Activated CD8-positive, alpha-beta memory T cell treated with anti-CD3 and anti-CD28 coated beads, Interleukin-2, amount 50 U/mL, for 24 hours (primary cell): ENCODE data around the gene PRRG2.

Source experiments
- DNase-seq: peaks from one replicate; pipeline ENCODE4 v3.0.0-alpha.2; 2020; ENCODE audit errors: extremely low read depth

The PRRG2 gene

GRCh38 chr19:49589502-49589905, 8.4 kb downstream of the PRRG2 start:
- DNase-seq: no peak

DNA sequence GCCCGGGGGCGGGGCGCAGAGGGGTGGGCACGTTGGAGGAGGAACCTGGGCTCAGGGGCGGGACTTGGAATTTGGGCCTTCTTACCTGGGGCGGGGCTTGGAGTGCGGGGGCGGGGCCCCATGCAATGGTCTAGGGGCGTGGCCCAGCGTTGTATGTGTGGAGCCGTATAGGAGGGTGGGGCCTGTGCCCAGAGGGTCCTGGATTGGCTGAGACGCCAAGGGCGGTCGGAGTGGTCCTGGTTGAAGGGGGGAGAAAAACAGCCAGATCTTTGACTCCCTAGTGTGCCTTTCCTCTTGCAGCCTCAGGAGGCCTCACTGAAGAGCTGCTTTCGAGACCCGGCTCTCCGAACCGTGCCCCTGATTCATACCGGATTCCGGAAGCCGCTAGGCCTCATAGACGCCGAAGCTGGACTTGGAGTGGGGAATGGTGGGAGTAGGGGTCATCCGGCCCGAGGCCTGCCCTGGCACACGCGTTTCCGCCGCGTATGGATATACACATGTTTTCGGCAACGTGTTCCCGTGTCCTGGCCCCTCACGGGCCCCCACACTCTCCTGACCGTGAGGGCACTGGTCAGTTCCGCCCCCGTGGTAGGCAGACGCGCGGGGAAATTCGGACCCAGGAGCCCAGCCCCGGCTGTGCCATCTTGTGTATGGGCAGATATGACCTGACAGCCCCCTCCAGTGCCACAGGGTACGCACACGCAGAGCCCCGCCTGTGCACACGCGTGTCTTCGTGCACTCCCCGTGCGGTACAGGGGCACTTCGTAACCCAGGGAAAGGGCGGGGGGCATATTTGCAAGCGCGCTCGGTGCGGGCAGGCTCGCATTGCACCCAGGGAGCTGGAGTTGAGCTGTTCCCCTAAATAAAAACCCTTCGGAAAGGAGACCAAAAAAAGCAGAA, 9.2 kb downstream of the PRRG2 start:
- peak; percentile 82 for DNase-seq

- DNase-seq: no peak
Observed at GRCh38 chr19:49590971-49591730, 10.0 kb downstream of the PRRG2 start, which contains the start of gene PRR12. TSS of gene PRR12 (plus strand) at chr19:49591182. CDS start at chr19:49591655, 473 bp downstream.

- DNase-seq: no peak
Observed at GRCh38 chr19:49591731-49592485, 10.8 kb downstream of the PRRG2 start.

DNA sequence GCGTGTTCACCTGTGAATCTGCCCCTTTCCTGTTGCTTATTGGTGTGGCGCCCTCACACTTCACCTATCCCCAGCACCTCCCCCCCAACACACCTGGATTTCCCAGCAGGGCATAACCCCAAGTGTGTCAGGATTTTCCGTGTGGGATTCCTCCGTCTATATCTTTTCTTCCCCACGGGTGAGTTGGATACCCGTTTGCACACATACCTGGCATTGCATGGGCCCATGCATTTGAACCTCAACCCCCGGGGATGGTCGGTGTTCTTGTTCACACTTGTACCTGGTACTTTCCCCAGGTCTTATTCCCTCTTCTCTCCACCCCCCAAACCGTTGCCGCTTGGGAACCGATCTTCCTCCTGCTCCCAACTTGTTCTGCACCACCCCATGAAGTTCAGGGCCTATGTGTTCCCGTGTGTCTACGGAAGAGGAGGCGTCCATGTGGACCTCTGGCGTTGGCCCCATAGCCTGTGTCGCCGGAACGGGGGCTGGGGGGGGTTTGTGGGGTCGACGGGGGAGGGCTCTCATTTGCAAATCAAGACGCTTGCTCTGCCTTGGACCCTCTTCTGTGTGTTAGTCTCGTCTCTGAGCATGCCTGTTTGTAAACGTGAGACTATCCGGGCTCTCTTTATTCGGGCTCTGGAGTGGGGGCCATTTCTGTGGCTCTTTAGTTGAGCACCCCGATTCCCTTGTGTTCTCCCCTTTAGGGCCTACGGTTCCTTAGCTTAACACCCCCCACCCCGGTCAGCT, 11.5 kb downstream of the PRRG2 start:
- no peak for DNase-seq

GRCh38 chr19:49593233-49594113, 12.4 kb downstream of the PRRG2 start:
- peak; percentile 80 for DNase-seq

DNA sequence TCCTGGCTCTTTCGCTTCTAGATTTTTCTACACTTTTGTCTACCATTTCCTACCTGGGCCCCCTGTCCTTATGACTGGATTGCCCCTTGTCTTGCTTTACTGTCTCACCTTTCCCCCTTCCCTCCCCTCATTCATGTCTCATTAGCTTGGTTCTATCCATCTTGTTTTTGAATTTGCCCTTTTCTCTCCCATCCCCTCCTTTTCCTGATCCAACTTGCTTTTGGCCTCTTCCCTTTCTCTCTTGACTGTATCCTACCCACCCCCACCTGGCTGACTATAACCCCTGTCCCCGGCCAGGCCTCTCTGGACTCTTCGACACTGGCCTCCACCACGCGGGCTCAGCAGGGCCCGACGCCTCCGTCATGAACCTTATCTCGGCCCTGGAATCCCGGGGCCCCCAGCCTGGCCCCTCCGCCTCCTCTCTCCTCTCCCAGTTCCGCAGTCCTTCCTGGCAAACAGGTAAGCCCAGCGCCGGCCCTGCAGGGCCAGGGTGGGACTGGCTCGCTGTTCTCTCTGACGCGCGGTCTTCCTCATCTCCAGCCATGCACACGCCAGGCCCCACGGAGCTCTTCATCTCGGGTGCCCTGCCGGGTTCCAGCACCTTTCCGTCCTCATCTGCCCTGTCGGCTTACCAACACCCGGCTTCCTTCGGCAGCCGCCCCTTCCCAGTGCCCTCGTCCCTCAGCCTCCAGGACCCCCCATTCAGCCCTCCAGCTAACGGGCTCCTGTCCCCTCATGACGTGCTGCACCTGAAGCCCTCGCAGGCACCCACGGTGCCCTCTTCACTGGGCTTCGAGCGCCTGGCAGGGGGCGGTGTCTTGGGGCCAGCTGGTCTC, 13.3 kb downstream of the PRRG2 start:
- DNase-seq: no peak

GRCh38 chr19:49594993-49595818, 14.1 kb downstream of the PRRG2 start:
- DNase-seq: no peak

- DNase-seq: no peak
Observed at GRCh38 chr19:49595819-49596404, 14.8 kb downstream of the PRRG2 start.

DNA sequence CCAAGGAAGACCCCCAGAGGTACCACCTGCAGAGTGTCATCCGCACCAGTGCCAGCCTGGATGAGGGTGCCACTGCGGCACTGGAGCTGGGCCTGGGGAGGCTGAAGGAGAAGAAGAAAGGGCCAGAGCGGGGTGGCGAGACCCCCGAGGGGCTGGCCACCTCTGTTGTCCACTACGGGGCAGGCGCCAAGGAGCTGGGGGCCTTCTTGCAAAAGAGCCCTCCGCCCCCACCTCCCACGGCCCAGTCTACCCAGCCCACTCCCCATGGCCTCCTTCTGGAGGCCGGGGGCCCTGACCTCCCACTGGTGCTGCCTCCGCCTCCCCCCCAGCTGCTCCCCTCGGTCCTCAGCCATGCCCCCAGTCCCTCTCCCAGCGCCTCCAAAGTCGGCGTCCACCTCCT, 15.3 kb downstream of the PRRG2 start:
- no peak for DNase-seq

- DNase-seq: no peak
Observed at GRCh38 chr19:49596954-49597702, 16.0 kb downstream of the PRRG2 start.

GRCh38 chr19:49597703-49597974, 16.5 kb downstream of the PRRG2 start:
- DNase-seq: no peak

GRCh38 chr19:49599378-49600295, 18.5 kb downstream of the PRRG2 start:
- no peak for DNase-seq

GRCh38 chr19:49601482-49602038, 20.4 kb downstream of the PRRG2 start:
- no peak for DNase-seq

- DNase-seq: no peak
Observed at GRCh38 chr19:49602806-49603205, 21.7 kb downstream of the PRRG2 start.

DNA sequence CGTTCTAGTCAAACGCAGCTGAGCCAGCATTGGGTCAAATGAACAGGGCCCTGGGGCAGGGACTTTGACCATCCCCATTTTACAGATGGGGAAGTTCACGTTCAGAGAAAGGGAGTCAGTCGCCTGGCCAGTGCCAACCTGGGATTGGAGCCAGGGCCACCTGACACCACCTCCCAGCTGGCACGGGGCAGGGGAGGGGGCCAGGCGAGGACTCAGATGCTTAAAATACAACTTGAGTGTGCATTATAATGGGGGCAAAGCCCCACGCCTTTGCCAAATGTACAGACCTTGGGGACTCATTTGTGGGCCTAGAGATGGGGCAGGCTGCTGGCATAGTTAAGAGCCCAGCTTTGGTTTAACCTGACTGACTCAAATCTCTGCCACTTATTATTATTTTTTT, 24.5 kb downstream of the PRRG2 start:
- DNase-seq: no peak
